GM10248 (cell line): ENCODE measurements around the gene RNF25.
"Not testable (repeated sequence)": the region's sequence is repeated elsewhere in the genome, so short reads cannot be mapped to it uniquely, and the experiment has no call there.

ENCODE experiments used
- CTCF ChIA-PET: fragments of 300-600 bp; sonication (Branson Sonifier 250); formaldehyde crosslinking; extraction: SDS; loops from one replicate; lab custom pipeline; 2021; ENCODE audit warnings: antibody characterized with exemption; lab: Yijun Ruan, JAX
- POLR2A ChIA-PET: fragments of 350-650 bp; sonication (Branson Sonifier 250); formaldehyde crosslinking; extraction: SDS; loops from one replicate; lab custom pipeline; 2020; ENCODE audit warnings: antibody characterized with exemption; lab: Yijun Ruan, JAX
- DNase-seq: peaks from one replicate; pipeline ENCODE4 v3.0.0; 2012; ENCODE audit errors: extremely low spot score
- CTCF ChIP-seq: IDR thresholded peaks from 2 replicates; pipeline ENCODE4 v1.5.1; 2012; ENCODE audit warnings: mild to moderate bottlenecking, low read depth; ENCODE audit errors: extremely low read depth, missing control alignments, control extremely low read depth

Gene RNF25

GRCh38 chr2:218691234-218691633, 19.4 kb upstream of the RNF25 start:
- TF ChIP-seq CTCF, result no peak
- ChIA-PET CTCF (interaction anchor here (3.0 kb wide), 1 partner anchor 156 kb away, joined by 10 read pairs; no protein-coding TSS in a partner anchor), POLR2A (no interaction called here)
- DNase-seq, result no peak

- DNase-seq, result peak; percentile 44
- POLR2A ChIA-PET, result not testable (repeated sequence)
- peak; percentile 64 for TF ChIP-seq CTCF
- CTCF ChIA-PET, result interaction anchor here (0.6 to 2.2 kb wide), 20 partner anchors 10 to 417 kb away, joined by 3 to 29 read pairs (median 4); partner anchors contain the start of genes BCS1L, RNF25, STK36 and TTLL4
Observed at GRCh38 chr2:218687400-218688060, 15.7 kb upstream of the RNF25 start.

- POLR2A ChIA-PET, result no interaction called here
- no peak for TF ChIP-seq CTCF
- CTCF ChIA-PET, result interaction anchor here (1.0 to 1.5 kb wide), 3 partner anchors 22 to 215 kb away, joined by 3 to 4 read pairs (median 3); no protein-coding TSS in a partner anchor
- DNase-seq, result no peak
Observed at GRCh38 chr2:218680061-218680460, 8.3 kb upstream of the RNF25 start.

GRCh38 chr2:218679119-218679518, 7.3 kb upstream of the RNF25 start:
- DNase-seq, result no peak
- POLR2A ChIA-PET, result no interaction called here
- TF ChIP-seq CTCF, result no peak
- CTCF ChIA-PET, result interaction anchor here (0.6 to 1.5 kb wide), 4 partner anchors 21 to 214 kb away, joined by 3 to 4 read pairs (median 3); no protein-coding TSS in a partner anchor

- ChIA-PET POLR2A (no interaction called here), CTCF (interaction anchor here (0.6 to 7.6 kb wide), 8 partner anchors 12 to 177 kb away, joined by 3 to 69 read pairs (median 6); partner anchors contain the start of genes BCS1L, TTLL4 and ZNF142)
- DNase-seq, result no peak
- TF ChIP-seq CTCF, result no peak
Observed at GRCh38 chr2:218671097-218671653, 627 bp downstream of the RNF25 start.

GRCh38 chr2:218664653-218665052, 7.1 kb downstream of the RNF25 start:
- TF ChIP-seq CTCF, result no peak
- ChIA-PET CTCF (interaction anchor here (2.2 kb wide), 1 partner anchor 183 kb away, joined by 9 read pairs; no protein-coding TSS in a partner anchor), POLR2A (no interaction called here)
- no peak for DNase-seq
